Smooth muscle cell (in vitro differentiated cells): Measurements from ENCODE around the gene MCUB. TPM values are rescaled to one million over a fixed set of nuclear protein-coding genes. Genes with fewer than 3 reads are reported as not detected.

Experiments used
- DNase-seq: peaks from one replicate; lab custom pipeline; 2025; ENCODE audit not compliant: unreplicated experiment; lab: John Stamatoyannopoulos, UW
- H2AFZ ChIP-seq: fragments of 200-600 bp; sonication (generic); 2 replicates; pipeline ENCODE4 v1.6.0; 2016; ENCODE audit warnings: antibody characterized with exemption, low read depth, mild to moderate bottlenecking
- H3F3A ChIP-seq: fragments of 200-600 bp; sonication (generic); 2 replicates; pipeline ENCODE4 v1.6.0; 2017; ENCODE audit warnings: antibody characterized with exemption, low read depth
- H3K27ac ChIP-seq: fragments of 200-600 bp; sonication (generic); 2 replicates; pipeline ENCODE4 v1.5.1; 2016; ENCODE audit warnings: low read depth, mild to moderate bottlenecking
- H3K27me3 ChIP-seq: fragments of 200-600 bp; sonication (generic); 2 replicates; pipeline ENCODE4 v1.6.1; 2016; ENCODE audit warnings: low read depth, mild to moderate bottlenecking
- H3K36me3 ChIP-seq: fragments of 200-600 bp; sonication (generic); 2 replicates; pipeline ENCODE4 v1.5.1; 2016; ENCODE audit warnings: low read depth
- H3K4me1 ChIP-seq: fragments of 200-600 bp; sonication (generic); 2 replicates; pipeline ENCODE4 v1.5.1; 2016; ENCODE audit warnings: low read depth
- H3K4me2 ChIP-seq: fragments of 200-600 bp; sonication (generic); 2 replicates; pipeline ENCODE4 v1.6.0; 2016; ENCODE audit warnings: mild to moderate bottlenecking
- H3K4me3 ChIP-seq: fragments of 200-600 bp; sonication (generic); 2 replicates; pipeline ENCODE4 v1.5.1; 2016; ENCODE audit warnings: mild to moderate bottlenecking
- H3K79me2 ChIP-seq: fragments of 200-600 bp; sonication (generic); 2 replicates; pipeline ENCODE4 v1.6.0; 2016; ENCODE audit warnings: low read depth, mild to moderate bottlenecking
- H3K9ac ChIP-seq: fragments of 200-600 bp; sonication (generic); 2 replicates; pipeline ENCODE4 v1.6.0; 2016; ENCODE audit warnings: low read depth
- H3K9me3 ChIP-seq: fragments of 200-600 bp; sonication (generic); replicated peaks from 2 replicates; pipeline ENCODE4 v1.5.1; 2016; ENCODE audit warnings: low read depth
- H4K20me1 ChIP-seq: fragments of 200-600 bp; sonication (generic); 2 replicates; pipeline ENCODE4 v1.6.0; 2016; ENCODE audit warnings: low read depth
- WGBS: methylation state at CpG from one replicate; pipeline ENCODE4 v1.1.7; 2016; ENCODE audit warnings: low lambda C conversion rate; 5-methylcytosine and 5-hydroxymethylcytosine counted together
- polyA plus RNA-seq: library from polyadenylated mRNA; unstranded; fragments of >200 nt; fragmentation: Nextera tagmentation; extraction: Ambion mirVana; gene quantifications from 2 replicates; pipeline ENCODE4 v1.2.1, GENCODE V29; 2016
- total RNA-seq: library from RNA; depleted of rRNA; stranded (reverse); fragments of >200 nt; gene quantifications from 2 replicates; pipeline ENCODE4 v1.2.3, GENCODE V29; 2014
- TF ChIP-seq, protein P1 (sequence below): fragments of 200-600 bp; sonication (generic); IDR thresholded peaks from 2 replicates; pipeline ENCODE4 v1.5.1; 2017; ENCODE audit warnings: borderline replicate concordance, mild to moderate bottlenecking, antibody characterized with exemption; ENCODE audit not compliant: insufficient read depth, poor library complexity, severe bottlenecking

MCUB gene
- total and polyA plus RNA-seq, 2 experiments from 2014 or later = 2.6 to 6.4 TPM

DNA sequence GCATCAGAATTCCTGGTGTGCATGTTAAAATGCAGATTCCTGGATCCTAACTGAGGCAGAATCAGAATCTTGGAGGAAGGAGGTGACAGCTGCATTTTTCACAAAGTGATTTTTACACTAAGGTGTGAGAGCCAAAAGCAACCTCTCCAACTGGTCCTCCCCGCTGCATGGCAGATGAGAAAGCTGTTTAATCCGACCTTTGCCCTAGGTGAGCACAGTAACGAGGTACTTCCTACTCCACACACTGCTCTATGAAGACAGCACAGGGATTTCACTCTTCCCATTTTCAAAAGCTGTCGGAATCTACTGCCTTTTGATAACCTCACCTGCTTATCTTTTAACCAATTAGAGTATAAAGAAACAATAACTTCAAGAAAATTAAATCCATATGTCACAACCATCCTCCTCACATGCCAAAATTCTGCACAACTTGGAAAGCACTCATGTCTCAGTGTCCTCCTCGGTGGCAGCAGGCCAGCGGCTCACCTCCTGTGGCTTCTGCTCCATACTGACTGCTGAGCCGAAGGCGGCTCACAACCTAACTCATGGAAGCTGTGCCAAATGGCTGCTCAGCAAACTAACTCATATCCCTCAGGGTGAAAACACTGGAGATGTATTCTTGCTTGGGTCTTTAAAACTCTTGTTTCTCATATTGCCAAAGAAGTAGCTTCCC is 139.6 kb downstream of the MCUB start:
- 92% methylated on average over 8 of the region's 8 CpGs for WGBS
- Histone ChIP-seq H3K27ac (no peak overlapping the region), H3K4me1 (peaks cover 13% of the 10 kb centered on the region), H3K79me2 (peaks cover 37% of the 10 kb centered on the region), H3K9ac (no peak overlapping the region), H2AFZ (no peak overlapping the region), H3K27me3 (no peaks in the 10 kb centered on the region), H4K20me1 (no peaks in the 10 kb centered on the region), H3K4me3 (no peak overlapping the region), H3K9me3 (no peaks in the 10 kb centered on the region), H3K4me2 (no peak overlapping the region), H3F3A (peaks cover 14% of the 10 kb centered on the region), H3K36me3 (no peaks in the 10 kb centered on the region)
- TF ChIP-seq, protein P1, sequence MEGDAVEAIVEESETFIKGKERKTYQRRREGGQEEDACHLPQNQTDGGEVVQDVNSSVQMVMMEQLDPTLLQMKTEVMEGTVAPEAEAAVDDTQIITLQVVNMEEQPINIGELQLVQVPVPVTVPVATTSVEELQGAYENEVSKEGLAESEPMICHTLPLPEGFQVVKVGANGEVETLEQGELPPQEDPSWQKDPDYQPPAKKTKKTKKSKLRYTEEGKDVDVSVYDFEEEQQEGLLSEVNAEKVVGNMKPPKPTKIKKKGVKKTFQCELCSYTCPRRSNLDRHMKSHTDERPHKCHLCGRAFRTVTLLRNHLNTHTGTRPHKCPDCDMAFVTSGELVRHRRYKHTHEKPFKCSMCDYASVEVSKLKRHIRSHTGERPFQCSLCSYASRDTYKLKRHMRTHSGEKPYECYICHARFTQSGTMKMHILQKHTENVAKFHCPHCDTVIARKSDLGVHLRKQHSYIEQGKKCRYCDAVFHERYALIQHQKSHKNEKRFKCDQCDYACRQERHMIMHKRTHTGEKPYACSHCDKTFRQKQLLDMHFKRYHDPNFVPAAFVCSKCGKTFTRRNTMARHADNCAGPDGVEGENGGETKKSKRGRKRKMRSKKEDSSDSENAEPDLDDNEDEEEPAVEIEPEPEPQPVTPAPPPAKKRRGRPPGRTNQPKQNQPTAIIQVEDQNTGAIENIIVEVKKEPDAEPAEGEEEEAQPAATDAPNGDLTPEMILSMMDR = no peak
- DNase-seq = no peak

DNA sequence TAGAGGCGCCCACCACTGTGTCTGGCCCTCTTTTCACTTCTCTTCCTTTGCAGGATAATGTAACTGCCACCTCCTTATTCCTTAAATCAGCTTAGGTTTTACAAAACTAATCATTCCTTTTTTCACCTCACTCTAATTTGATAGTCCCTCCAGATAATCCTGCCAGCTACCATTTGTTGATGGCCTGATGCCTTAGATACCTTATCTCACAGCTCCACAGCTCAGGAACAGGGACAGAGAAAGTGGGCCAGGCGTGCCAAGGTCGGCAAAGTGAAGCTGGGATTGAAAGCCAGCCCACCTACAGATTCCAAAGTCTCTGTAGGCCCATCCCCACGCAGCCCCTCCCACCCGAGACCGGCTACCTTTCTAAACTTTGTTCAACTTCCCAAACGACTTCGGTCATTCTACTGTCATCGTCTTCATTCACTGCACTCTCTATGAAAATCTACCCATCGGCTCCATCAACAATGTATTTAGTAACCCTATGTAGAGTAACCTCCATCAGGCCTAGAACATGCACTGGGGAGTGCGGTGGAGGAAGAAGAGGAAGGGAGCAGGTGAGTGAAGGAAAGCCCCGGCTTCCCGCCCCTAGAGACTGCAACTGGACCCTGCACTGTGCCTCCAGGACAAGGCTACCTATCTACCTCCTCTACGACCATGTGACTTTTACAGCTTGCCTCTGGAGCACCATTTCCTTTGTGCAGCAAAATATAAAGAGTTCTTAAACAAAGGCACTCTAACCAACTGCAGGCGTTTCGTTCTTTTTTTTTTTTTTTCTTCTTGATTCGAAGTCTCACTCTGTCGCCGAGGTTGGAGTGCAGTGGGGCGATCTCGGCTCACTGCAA is 141.7 kb downstream of the MCUB start:
- Histone ChIP-seq H3K27me3 (no peaks in the 10 kb centered on the region), H3K9me3 (no peaks in the 10 kb centered on the region), H3K9ac (peak overlapping the region; percentile 83), H2AFZ (peak overlapping the region; percentile 97), H3K4me1 (peaks cover 13% of the 10 kb centered on the region), H3K36me3 (no peaks in the 10 kb centered on the region), H3K79me2 (peaks cover 37% of the 10 kb centered on the region), H4K20me1 (no peaks in the 10 kb centered on the region), H3K4me2 (peak overlapping the region; percentile 97), H3F3A (peaks cover 14% of the 10 kb centered on the region), H3K4me3 (peak overlapping the region; percentile 74), H3K27ac (peak overlapping the region; percentile 56)
- DNase-seq = no peak
- TF ChIP-seq, protein P1 = no peak
- WGBS = 45% methylated on average over 21 of the region's 21 CpGs

DNA sequence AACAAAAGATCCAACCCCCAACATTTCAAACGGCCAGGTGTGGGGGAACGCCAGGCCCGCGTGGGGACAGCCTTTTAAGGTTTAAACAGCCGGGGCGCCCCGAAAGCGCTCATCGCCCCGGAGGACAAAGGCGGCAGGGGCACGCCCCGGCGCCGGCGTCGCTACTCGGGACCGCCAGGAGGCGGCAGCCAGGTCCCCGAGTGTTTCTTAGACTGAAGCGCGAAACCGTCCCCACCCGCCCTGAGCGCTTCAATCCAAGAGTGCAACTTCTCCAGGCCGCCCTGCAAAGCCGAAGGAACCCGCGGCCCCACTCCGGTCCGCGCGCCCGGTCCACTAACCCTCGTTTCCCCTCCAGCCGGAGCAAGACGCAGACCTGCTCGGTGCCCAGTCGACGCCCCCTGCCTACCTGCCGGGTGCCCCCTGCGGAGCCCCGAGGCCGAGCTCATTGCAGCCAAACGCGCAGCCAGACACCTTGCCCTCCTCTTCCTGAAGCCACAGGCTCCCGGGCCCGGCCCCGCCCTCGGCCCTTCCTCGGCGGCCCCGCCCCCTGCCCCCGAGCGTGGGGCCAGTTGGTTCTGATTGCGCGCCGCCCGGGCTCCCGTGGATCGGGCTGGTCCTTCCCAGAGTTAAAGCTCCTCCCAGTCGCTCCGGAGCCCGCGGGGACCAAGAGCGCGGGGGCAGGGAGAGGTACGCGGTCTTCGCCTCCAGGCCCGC is 143.1 kb downstream of the MCUB start, which contains the start of gene CASP6:
CASP6 (minus strand) TSS at position 496 of the 714 bp plus-strand sequence; CDS start at position 446, 50 bp downstream.
- under 1% methylated on average over 59 of the region's 72 CpGs for WGBS
- Histone ChIP-seq H3K9me3 (no peaks in the 10 kb centered on the region), H3K27me3 (no peaks in the 10 kb centered on the region), H2AFZ (peak within 1 kb of the TSS; percentile 97), H3K4me1 (peaks cover 13% of the 10 kb centered on the region), H3F3A (peaks cover 14% of the 10 kb centered on the region), H3K79me2 (peaks cover 32% of the 10 kb centered on the region), H3K4me2 (peak within 1 kb of the TSS; percentile 97), H3K36me3 (no peaks in the 10 kb centered on the region), H4K20me1 (no peaks in the 10 kb centered on the region), H3K27ac (peak within 1 kb of the TSS; percentile 56), H3K4me3 (peak within 1 kb of the TSS; percentile 74), H3K9ac (peak within 1 kb of the TSS; percentile 83)
- TF ChIP-seq, protein P1 = peak; percentile 55
- peak; percentile 72 for DNase-seq
